GM18520 (cell line): ENCODE results near the gene SLC35A2.
"Not testable (repeated sequence)": the region's sequence is repeated elsewhere in the genome, so short reads cannot be mapped to it uniquely, and the experiment has no call there.

Experiments
- ATAC-seq: cut with Tn5 transposase; IDR thresholded peaks from one replicate; pipeline ENCODE4 v1.9.1; 2021; ENCODE audit not compliant: unreplicated experiment

Gene SLC35A2

GRCh38 chrX:48854121-48854804 lies 57.2 kb downstream of the SLC35A2 start:
- not testable (repeated sequence) for ATAC-seq

GRCh38 chrX:48853494-48853893 lies 58.0 kb downstream of the SLC35A2 start:
- not testable (repeated sequence) for ATAC-seq
